HT1080 (cell line): ENCODE results near the gene C2CD3. TPM values are rescaled to one million over a fixed set of nuclear protein-coding genes. Genes with fewer than 3 reads are reported as not detected.
A peak's percentile ranks its signal among the peaks of the same experiment; 100 is the strongest.
"Not testable (repeated sequence)": the region's sequence is repeated elsewhere in the genome, so short reads cannot be mapped to it uniquely, and the experiment has no call there.

Experiments
- DNase-seq: peaks from one replicate; pipeline ENCODE4 v3.0.0-alpha.2; 2015; ENCODE audit warnings: low read depth
- total RNA-seq: library from RNA; depleted of rRNA; stranded (reverse); fragments of >200 nt; shearing (Covaris generic); gene quantifications from 2 replicates; pipeline ENCODE4 v1.2.3, GENCODE V29; 2014

C2CD3 gene
- total RNA-seq, 1 experiment from 2014 or later: 20.5 TPM

DNA sequence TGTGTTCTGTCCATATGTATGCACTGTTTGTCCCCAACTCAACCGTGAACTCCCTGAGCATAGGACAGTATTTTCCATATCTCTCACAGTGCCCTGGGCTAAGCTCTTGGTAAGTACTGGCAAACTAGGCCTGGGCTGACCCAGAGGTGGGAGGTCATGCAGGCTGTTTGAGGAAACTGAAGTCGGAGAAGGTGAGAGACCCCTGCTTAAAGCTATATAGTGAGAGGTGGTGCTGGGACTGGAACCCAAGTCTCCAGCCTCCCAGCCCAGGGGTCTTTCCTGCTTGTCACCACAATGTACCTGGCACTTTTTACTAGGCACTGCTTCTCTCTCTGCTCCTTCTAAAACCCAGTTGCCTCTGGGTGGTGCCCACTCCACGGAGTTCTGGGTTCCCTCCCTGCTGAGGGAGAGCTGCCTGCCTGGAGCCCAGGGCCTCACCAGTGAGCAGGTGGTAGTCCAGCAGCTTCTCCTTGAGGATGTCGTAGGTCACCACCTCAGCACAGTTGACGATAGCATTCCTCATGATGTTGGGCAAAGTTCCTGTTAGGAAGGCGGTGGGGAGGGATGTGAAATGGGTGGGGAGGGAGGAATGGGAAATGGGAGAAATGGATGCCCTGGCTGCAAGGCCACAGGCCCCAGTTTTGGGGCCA lies 166.6 kb downstream of the C2CD3 start:
- DNase-seq: no peak

DNA sequence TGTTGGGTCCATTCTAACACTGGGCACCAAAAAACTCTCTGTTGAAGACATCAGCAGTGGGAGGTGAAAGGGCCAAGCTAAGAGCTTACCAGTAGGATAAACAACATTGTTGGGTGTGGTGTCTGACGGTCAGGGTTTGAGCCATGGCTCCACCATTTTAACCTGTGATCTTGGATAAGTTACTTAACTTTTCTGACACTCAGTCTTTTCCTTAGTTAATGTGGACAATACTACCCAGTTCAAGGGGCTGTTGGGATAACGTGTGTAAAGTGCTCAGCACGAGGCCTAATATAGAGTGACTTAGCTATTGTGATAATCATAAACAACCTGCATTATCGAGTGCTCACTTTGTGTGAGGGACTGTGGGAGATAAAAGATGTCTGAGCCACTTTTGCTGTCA lies 168.0 kb downstream of the C2CD3 start:
- DNase-seq: no peak

DNA sequence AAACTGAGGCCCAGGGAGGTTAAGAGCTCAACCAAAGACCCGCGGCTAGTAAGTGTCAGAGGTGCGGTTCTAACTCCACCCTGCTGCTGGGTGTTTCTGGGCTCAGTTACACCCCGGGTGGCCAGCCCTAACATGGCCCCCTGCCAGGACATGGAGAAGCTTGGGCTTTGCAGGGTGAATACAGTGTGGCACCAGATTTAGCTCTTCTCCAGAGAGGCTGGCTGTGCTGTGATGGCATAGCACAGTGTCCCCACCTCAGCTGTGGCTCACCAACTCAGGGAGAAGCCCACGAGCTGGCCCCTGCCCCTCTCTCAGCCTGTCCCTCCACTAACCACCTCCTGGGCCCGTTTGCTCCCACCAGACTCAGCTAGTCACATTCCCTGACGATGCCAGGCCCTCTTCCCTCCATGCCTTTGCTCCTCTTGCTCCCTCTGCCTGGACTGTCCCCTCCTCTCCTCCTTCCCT lies 168.9 kb downstream of the C2CD3 start:
- DNase-seq: no peak

DNA sequence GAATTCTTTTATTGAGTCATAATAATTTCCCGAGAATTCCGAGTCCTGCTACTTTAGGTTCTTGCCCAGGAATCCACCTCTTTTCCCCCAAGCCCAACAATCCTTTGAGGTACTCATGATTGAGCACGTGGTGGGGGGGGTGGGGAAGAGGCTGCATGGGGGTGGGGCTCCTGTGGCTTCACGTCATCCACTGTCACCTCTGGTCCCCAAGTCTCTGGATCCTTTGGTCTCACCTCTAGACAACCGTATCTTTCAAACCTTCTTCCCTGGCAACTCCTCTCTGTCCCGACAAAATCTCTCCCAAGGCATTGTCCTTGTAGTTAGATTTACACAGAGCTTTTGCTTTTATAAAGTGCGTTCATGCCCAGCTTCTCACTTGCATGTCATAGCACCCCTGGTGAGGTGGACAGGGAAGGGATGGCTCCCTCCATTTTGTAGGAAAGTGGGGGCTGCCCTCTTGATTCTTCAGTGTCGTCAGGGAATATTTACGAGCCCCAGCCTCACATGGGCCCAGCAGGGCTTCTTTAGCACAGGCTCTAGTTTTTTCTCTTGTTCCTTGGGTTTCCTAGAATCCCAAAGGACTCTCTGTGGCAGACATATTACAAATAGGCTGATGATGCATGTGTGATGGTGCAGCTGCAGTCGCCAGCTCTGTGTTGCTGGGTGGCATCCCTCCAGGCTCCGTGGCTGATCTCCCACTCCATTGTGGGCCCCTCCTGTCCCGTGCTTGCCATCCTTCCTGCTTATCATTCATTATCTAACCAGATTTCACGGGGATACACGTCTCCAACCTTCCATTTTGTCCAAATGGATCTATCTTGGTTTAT lies 170.3 kb downstream of the C2CD3 start:
- no peak for DNase-seq

DNA sequence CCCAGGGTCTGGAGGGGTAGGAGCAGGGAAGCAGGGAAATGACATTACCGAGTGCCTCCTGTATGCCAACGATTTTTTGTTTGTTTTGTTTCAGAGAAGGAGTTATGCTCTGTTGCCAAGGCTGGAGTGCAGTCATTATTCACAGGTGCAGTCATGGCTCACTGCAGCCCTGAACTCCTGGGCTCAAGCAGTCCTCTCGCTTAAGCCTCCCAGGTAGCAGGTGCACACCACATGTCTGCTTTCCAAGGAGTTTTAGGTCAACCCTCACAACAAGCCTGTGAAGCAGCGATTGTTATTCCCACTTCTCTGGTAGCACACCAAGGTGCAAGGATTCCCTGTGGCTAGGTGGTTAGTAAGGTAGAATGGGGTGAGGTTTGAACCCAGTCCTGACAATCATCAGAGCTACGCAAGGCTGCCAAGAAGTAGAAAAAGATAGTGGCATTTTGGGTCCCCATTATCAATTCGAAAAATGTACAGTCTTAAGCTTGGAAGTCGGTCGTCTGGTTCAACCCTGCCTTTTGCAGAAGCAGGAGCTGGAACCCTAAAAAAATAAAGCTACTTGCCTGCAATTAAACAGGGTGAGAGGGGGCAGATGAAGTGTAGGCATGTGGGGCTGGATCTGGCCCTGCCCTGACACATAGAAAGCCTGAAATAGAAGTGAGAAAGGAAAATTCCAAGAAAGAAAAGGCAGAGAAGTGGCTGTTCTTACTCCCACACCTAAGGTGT lies 171.1 kb downstream of the C2CD3 start:
- no peak for DNase-seq

DNA sequence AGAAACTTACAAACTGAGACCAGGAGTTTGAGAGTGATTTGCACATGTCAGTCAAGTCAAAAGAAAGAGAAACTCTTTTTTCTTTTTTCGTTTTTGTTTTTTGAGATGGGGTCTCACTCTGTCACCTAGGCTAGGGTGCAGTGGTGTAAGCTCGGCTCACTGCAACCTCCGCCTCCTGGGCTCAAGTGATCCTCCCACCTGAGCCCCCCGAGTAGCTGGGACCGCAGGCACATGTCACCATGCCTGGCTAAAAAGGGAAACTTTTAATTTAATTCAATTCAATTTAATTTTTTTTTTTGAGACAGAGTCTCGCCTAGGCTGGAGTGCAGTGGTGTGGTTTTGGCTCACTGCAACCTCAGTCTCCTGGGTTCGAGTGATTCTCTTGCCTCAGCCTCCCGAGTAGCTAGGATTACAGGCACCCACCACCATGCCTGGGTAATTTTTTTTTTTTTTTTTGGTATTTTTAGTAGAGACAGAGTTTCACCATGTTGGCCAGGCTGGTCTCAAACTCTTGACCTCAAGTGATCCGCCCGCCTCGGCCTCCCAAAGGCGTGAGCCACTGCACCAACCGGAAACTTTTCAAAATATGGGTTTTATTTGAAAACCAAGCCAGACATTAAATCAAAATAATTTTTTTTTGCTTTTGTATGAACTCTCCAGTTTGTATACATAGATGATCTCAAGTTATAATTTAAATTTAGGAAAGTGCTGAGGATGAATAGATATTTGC lies 171.8 kb downstream of the C2CD3 start:
- DNase-seq: no peak

DNA sequence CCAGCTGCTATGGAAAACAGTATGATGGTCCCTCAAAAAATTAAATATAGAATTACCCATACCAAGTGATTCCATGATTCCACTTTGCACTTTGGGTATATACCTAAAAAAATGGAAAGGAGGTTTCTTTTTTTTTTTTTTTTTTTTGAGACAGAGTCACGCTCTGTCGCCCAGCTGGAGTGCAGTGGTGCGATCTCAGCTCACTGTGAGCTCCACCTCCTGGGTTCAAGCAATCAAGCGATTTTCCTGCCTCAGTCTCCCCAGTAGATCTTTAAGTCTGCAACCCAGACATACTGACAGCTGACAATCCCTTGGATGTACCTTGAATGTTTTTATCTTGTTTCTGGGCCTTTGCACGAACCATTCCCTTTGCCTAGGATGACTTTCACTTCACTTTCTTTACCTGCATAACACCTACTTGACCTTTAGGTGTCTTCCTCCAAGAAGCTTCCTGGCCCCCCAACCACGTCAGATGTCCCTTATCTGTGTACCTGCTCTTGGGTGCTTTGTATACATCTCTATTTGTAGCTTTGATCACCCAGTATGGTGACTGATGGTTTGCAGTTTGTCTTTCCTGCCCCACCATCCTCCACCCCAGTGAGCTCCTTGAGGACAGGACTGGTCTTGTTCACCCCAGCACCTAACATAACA lies 173.6 kb downstream of the C2CD3 start:
- no peak for DNase-seq

DNA sequence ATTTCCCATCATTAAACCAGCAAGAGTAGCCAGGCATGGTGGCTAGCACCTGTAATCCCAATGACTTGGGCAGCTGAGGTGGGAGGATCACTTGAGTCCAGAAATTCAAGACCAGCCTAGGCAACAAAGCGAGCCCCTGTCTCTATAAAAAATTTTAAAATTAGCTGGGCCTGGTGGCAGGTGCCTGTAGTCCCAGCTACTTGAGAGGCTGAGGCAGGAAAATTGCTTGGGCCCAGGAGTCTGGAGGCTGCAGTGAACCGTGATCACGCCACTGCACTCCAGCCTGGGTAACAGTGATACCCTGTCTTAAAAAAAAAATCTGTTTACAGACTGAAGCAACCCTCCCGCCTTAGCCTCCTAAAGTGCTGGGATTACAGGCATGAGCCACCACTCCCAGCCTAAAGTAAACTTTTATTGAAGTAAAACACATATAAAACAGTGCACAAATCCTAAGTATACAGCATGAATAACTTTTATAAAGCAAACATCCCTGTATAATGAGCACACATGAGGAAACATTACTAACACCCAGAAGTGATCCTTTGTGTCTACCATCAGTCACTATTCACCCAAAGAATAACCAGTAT lies 174.5 kb downstream of the C2CD3 start:
- DNase-seq: no peak

DNA sequence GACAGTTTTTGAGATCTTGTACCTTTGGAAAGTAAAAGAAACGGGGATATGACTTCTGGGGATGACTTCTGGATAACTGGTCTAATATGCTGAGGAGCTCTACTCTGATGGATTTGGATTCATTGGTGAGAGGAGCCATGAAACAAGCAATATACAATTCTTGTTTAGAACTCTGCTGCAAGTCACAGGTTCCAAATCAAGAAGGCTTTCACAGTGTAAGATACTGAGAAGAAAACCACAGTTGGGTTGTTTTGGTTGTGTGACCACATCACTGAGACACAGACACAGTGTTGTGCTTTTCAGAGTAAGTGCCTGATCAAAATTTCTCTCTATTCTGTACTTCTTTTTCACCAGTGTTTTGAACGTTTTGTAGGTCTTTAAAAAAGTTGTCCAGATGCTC lies 175.1 kb downstream of the C2CD3 start:
- no peak for DNase-seq

DNA sequence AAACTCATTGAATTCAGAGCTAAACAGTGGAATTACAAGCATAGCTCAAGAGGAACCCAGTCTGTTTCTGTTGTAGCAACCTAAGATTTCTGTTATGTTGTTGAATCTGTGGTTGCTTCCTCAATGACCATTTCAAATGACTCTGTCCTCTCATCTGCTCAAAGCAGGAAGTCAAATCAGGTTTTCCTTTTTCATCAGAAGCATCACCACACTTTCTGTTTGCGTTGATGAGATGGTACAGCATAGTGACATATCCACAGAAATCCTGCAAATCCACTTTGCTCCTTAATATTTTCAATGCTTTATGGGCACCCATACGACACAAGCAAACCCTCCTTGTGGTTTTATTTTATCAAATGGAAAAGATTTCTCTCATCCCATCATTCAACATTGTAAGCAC lies 175.6 kb downstream of the C2CD3 start:
- peak; percentile 53 for DNase-seq

DNA sequence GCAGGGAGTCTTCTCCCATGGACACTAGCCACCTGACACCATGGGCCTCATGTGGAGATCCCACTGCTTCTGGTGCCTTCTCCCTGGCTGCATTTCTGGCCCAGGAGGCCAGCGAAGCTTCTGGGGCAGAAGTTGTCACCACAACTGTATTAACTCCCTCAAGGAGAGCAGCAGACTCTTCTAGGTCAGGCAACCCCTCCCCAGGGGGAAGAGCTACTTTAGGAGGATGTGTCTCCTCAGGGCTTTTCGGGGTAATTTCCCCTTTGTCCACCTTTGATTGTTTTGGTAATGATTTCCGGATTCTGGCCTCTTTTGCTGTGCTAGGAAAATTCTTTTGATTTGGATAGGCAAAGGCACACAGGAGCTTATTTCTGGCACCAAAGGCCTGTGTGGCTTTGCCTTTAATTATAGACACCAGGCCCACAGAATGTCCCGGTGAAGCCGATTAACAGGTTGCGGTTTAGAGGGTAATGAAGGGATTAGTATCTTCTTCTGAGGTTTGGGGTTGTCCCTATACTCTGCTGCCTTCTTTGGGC lies 179.3 kb downstream of the C2CD3 start:
- DNase-seq: no peak

DNA sequence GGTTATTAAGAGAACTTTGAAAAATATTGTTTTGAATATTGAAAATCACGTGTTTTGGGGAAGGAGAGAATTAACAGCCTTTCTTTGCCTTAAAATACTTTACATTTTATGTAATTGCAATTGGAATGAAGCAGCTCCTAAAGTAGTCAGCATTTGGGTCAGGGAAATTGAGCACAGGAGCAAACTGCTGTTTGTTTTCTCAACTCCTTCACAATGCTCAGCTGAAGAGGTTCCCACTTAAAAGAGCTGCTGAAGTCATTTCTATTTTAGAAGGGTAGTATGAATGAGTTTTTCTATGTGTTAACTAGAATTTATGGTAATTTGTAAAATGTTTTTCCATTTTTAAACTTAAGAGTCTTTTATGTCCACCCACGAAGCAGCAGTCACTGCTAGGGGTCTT lies 180.1 kb downstream of the C2CD3 start:
- DNase-seq: no peak

DNA sequence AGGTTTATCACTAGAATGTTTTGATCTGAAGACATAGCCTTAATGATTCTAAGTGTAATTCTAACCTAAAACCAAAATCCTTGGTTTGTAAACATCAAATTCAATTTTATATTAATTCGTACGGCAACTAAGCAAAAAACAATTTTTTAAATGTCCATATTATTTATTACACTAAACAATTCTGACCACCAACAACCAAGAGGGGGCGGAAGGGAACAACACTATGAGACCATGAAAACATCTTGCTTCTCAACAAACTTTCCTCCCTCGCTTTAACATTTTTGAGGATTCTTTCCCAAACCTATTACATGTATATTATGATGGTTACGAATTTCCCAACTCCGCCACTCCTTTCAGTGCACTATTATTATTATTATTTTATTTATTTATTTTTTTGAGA lies 181.6 kb downstream of the C2CD3 start:
- DNase-seq: no peak

DNA sequence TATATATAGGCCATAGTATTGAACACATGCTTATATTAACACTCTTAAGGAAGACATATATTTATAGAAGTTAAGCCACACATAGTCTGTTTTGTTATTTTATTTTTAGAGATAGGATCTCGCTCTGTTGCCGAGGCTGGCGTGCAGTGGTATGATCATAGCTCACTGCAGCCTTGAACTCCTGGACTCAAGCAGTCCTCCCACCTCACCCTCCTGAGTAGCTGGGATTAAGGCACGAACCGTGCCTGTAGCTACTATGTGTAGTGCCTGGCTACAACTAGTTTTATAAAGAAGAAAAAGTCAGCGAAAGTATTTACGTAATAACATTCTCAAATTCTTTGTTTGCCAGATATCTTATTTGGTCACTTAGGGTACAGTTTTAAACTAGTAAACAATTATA lies 182.6 kb downstream of the C2CD3 start:
- no peak for DNase-seq

DNA sequence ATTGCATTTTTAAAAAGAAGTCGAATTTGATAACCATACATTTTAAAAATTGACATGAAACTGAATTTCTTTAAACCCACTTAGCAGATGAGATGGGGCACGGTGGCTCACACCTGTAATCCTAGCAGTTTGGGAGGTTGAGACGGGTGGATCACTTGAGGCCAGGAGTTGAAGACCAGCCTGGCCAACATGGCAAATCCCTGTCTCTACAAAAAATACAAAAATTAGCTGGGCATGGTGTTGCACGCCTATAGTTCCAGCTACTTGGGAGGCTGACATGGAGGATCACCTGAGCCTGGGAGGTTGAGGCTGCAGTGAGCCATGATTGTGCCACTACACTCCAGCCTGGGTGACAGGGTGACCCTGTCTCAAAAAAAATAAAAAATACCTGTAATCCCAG lies 185.1 kb downstream of the C2CD3 start:
- not testable (repeated sequence) for DNase-seq

DNA sequence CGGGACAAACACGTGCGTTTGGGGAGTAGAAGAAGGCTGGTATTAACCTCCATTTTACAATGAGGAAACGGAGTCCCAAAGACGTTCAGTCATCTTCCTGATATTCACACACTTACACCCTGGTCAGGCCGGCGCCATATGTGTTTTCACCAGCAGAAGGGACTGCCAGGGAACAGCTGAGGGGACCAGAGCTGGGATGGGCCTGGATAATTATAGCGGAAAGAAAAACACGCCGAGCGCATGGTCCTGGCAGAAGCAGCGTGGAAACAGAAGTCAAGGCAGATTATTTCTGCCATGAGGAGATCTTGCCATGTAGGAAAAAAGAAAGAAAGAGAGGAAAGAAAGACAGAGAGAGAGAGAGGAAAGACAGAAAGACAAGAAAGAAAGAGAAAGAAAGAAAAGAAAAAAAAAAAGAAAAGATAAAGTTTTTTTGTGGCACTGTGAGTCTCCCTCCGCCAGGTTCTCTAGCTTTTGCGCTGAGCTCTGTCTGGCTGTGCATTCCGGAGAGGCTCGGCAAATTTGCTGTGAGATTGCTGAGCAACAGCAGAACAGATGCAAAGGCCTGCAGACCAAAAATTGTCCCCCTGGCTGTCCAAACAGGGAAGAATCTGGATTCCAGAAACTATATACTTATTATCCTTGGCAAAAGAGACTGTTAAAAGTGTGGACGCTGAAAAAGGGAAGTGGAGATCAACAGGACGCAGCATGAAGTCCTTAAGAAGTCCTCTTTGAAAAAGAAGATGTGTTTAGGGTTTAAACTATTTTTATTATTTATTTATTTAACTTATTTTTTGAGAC lies 186.9 kb downstream of the C2CD3 start:
- DNase-seq: no peak

DNA sequence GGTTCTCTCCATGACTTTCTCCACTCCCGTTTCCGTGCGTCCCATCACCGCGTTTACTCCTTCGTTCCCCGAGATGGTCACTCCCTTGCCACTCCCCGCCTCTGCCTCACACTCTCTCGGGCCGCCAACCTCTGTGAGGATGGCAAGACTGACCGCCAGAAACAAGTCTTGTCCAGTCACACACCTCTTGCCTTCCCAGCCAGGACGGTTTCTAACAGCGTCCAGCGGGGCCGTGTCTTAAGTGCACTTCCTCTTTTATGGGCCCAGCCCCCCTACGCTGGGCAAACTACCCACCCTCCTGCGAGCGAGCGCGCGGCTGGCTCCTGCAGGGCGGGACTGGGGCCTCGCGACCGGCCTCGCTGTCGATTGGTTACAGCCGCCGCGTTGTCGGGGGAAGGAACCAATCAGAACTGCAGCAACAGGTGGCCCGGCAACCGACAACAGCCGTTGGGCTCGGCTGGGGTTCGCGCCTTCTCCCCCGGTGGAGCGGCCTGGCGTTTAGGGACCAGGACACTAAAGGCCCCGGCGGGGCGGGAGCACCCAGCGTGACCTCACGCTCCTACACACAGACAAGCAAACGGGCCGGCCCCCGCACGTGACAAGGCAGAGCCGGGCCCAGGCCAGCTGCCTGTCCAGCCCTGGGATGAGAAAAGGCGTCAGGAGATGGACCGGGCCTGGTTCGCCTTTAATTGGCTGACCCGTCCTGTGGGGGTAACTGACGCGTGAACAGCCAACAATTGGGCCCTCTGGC lies 187.6 kb downstream of the C2CD3 start:
- DNase-seq: no peak

DNA sequence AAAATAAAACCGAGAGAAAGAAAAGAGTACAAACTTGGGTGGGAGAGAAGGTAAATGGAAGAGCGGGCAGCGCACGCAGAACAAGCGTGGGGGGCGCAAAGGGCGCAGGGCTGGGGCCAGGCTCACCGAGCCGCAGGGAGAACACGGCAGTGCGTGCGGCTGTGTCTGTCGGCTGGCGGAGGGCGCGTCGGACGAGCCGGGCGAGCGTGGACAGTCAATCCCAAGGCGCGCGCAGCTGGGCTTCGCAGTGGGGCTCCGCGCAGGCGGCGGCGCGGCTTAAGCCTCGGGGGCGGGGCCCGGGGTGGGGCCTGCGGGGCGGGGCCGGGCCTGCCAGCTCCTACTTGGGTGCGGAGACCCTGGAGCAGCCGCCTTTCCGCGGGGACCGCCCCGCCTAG lies 188.2 kb downstream of the C2CD3 start, which contains the start of gene UCP2:
Gene UCP2, minus strand, starts transcription at position 249 of the 395 bp plus-strand sequence. CDS start 4,465 bp downstream, outside the sequence.
- no peak for DNase-seq
